Left ventricle myocardium inferior (tissue), 1 donor: ENCODE results near the gene CGREF1. TPM values are rescaled to one million over a fixed set of nuclear protein-coding genes. Genes with fewer than 3 reads are reported as not detected.
"Not testable (repeated sequence)": the region's sequence is repeated elsewhere in the genome, so short reads cannot be mapped to it uniquely, and the experiment has no call there.

Experiments
- DNase-seq: peaks from one replicate; pipeline ENCODE4 v3.0.0-alpha.2; 2020
- H3K27ac ChIP-seq: fragments of 200-600 bp; replicated peaks from 2 replicates; pipeline ENCODE4 v1.8.0; 2021
- H3K27me3 ChIP-seq: fragments of 200-600 bp; 2 replicates; pipeline ENCODE4 v1.8.0; 2021; ENCODE audit warnings: low read depth
- H3K36me3 ChIP-seq: fragments of 200-600 bp; 2 replicates; pipeline ENCODE4 v1.8.0; 2021
- H3K4me1 ChIP-seq: fragments of 200-600 bp; 2 replicates; pipeline ENCODE4 v1.8.0; 2021
- H3K4me3 ChIP-seq: fragments of 200-600 bp; 2 replicates; pipeline ENCODE4 v1.8.0; 2021; ENCODE audit warnings: mild to moderate bottlenecking, moderate library complexity
- H3K9me3 ChIP-seq: fragments of 200-600 bp; replicated peaks from 2 replicates; pipeline ENCODE4 v1.8.0; 2021
- intact Hi-C: fragments of 100-400 bp; cut with micrococcal nuclease; formaldehyde crosslinking; loops from one replicate; pipeline ENCODE4 v1.11.0; 2022
- total RNA-seq: library from RNA; stranded (reverse); fragmentation: NEBNext Ultra II Directional; extraction: Animal tissue kit (Norgen Biotek cat#: 25700); gene quantifications from one replicate; pipeline ENCODE4 v1.2.1, GENCODE V29; 2021
- TF ChIP-seq, protein P1 (sequence below): fragments of 200-600 bp; IDR thresholded peaks from 2 replicates; pipeline ENCODE4 v1.8.0; 2021; ENCODE audit warnings: antibody characterized with exemption, mild to moderate bottlenecking, borderline replicate concordance
- donor health status: DM: no; HTN: yes; CAD: no; lungs with severe emphysema.

The CGREF1 gene
- total RNA-seq, 1 donor from 2014 or later, result 0.80 TPM

DNA sequence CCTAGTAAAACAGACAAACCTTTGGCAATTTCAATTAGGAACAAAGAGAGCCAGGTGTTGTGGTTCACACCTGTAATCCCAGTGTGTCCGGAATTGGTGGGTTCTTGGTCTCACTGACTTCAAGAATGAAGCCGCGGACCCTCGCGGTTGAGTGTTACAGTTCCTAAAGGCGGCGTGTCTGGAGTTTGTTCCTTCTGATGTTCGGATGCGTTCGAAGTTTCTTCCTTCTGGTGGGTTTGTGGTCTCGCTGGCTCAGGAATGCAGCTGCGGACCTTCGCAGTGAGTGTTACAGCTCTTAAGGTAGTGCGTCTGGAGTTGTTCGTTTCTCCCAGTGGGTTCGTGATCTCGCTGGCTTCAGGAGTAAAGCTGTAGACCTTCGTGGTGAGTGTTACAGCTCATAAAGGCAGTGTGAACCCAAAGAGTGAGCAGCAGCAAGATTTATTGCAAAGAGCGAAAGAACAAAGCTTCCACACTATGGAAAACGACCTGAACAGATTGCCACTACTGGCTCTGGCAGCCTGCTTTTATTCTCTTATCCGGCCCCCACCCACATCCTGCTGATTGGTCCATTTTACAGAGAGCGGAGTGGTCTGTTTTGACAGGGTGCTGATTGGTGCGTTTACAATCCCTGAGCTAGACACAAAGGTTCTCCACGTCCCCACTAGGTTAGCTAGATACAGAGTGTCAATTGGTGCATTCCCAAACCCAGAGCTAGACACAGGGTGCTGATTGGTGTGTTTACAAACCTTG, 8.2 kb downstream of the CGREF1 start:
- H3K4me1 ChIP-seq, H3K9me3 ChIP-seq, H3K27ac ChIP-seq, DNase-seq, intact Hi-C loops, H3K4me3 ChIP-seq, H3K36me3 ChIP-seq: not testable (repeated sequence)
- H3K27me3 ChIP-seq, result peaks cover 37% of the 10 kb centered on the region

- TF ChIP-seq, protein P1, sequence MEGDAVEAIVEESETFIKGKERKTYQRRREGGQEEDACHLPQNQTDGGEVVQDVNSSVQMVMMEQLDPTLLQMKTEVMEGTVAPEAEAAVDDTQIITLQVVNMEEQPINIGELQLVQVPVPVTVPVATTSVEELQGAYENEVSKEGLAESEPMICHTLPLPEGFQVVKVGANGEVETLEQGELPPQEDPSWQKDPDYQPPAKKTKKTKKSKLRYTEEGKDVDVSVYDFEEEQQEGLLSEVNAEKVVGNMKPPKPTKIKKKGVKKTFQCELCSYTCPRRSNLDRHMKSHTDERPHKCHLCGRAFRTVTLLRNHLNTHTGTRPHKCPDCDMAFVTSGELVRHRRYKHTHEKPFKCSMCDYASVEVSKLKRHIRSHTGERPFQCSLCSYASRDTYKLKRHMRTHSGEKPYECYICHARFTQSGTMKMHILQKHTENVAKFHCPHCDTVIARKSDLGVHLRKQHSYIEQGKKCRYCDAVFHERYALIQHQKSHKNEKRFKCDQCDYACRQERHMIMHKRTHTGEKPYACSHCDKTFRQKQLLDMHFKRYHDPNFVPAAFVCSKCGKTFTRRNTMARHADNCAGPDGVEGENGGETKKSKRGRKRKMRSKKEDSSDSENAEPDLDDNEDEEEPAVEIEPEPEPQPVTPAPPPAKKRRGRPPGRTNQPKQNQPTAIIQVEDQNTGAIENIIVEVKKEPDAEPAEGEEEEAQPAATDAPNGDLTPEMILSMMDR, result no peak
- DNase-seq, result no peak
- no peaks in the 10 kb centered on the region for H3K36me3 ChIP-seq
- no peaks in the 10 kb centered on the region for H3K9me3 ChIP-seq
- no peak overlapping the region for H3K27ac ChIP-seq
- no peak overlapping the region for H3K4me3 ChIP-seq
- peaks cover 51% of the 10 kb centered on the region for H3K27me3 ChIP-seq
- H3K4me1 ChIP-seq, result no peaks in the 10 kb centered on the region
- intact Hi-C loops, result no loop called here
Measured at GRCh38 chr2:27109083-27109482, 9.8 kb downstream of the CGREF1 start.

- TF ChIP-seq, protein P1, result no peak
- peaks cover 54% of the 10 kb centered on the region for H3K27me3 ChIP-seq
- H3K36me3 ChIP-seq, result no peaks in the 10 kb centered on the region
- no peaks in the 10 kb centered on the region for H3K9me3 ChIP-seq
- H3K4me3 ChIP-seq, result no peak overlapping the region
- H3K4me1 ChIP-seq, result no peaks in the 10 kb centered on the region
- H3K27ac ChIP-seq, result no peak overlapping the region
- intact Hi-C loops, result no loop called here
- no peak for DNase-seq
Measured at GRCh38 chr2:27108221-27108620, 10.7 kb downstream of the CGREF1 start.

DNA sequence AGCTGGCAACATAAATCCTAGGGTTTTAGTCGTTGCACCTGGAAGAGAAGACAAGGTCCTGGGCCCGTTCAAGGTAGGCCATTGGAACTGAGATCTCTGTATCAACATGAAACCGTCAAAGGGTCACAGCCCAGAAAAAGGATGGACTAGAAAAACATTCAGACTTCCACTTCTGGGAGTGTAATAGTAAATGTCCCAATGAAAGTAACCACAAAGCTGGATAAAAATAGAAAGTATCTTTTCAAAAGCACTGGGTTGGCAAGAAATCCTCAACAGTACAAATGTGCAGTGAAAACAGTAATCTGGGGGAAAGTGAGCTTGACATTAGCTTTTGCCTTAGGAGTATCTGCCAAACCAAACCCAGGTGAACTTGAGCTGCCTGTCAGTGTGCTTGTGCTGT, 12.9 kb downstream of the CGREF1 start:
- intact Hi-C loops, result no loop called here
- no peak for DNase-seq
- Histone ChIP-seq H3K27me3 (peaks cover 54% of the 10 kb centered on the region), H3K27ac (no peak overlapping the region), H3K36me3 (no peaks in the 10 kb centered on the region), H3K4me1 (no peaks in the 10 kb centered on the region), H3K4me3 (no peak overlapping the region), H3K9me3 (no peaks in the 10 kb centered on the region)
- TF ChIP-seq, protein P1, result no peak

DNA sequence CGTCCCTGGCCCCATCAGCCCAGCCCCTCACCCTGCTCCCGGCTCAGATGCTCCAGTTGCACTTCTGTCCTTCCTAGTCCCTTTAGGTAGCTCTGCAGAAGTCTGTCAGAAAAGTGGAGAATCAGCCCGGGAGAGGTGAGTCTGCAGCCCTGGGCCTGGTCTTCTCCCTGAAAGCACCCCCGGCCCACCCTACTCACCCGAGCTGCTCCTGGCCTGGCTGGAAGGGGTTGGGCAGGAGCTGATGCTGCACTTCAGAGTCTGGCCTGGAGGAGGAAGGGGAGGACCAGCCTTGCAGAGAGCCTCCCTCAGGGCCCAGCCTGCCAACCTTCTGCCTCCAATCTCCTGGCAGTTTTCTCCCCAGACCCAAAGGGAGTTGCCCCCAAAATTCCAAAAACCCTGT, 16.6 kb downstream of the CGREF1 start:
- no peak for DNase-seq
- TF ChIP-seq, protein P1, result no peak
- H3K4me3 ChIP-seq, result no peak overlapping the region
- H3K4me1 ChIP-seq, result no peaks in the 10 kb centered on the region
- peaks cover 5% of the 10 kb centered on the region for H3K36me3 ChIP-seq
- H3K27ac ChIP-seq, result no peak overlapping the region
- no peaks in the 10 kb centered on the region for H3K9me3 ChIP-seq
- intact Hi-C loops, result no loop called here
- peaks cover 35% of the 10 kb centered on the region for H3K27me3 ChIP-seq

DNA sequence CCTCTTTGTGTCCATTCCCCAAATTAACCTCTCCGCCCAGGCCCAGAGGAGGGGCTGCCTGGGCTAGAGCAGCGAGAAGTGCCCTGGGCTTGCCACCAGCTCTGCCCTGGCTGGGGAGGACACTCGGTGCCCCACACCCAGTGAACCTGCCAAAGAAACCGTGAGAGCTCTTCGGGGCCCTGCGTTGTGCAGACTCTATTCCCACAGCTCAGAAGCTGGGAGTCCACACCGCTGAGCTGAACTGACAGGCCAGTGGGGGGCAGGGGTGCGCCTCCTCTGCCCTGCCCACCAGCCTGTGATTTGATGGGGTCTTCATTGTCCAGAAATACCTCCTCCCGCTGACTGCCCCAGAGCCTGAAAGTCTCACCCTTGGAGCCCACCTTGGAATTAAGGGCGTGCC, 18.9 kb downstream of the CGREF1 start:
- Histone ChIP-seq H3K9me3 (no peaks in the 10 kb centered on the region), H3K4me3 (no peak overlapping the region), H3K36me3 (peaks cover 5% of the 10 kb centered on the region), H3K4me1 (peaks cover 12% of the 10 kb centered on the region), H3K27ac (no peak overlapping the region), H3K27me3 (peaks cover 13% of the 10 kb centered on the region)
- TF ChIP-seq, protein P1, result no peak
- DNase-seq, result no peak
- intact Hi-C loops, result no loop called here
